HG02763 (cell line): ENCODE measurements around the gene HAUS6.
"Not testable (repeated sequence)": the region's sequence is repeated elsewhere in the genome, so short reads cannot be mapped to it uniquely, and the experiment has no call there.

Experiments
- ATAC-seq: cut with Tn5 transposase; IDR thresholded peaks from one replicate; pipeline ENCODE4 v1.9.1; 2021; ENCODE audit warnings: mild to moderate bottlenecking, moderate library complexity; ENCODE audit not compliant: unreplicated experiment

Gene HAUS6, protein sequence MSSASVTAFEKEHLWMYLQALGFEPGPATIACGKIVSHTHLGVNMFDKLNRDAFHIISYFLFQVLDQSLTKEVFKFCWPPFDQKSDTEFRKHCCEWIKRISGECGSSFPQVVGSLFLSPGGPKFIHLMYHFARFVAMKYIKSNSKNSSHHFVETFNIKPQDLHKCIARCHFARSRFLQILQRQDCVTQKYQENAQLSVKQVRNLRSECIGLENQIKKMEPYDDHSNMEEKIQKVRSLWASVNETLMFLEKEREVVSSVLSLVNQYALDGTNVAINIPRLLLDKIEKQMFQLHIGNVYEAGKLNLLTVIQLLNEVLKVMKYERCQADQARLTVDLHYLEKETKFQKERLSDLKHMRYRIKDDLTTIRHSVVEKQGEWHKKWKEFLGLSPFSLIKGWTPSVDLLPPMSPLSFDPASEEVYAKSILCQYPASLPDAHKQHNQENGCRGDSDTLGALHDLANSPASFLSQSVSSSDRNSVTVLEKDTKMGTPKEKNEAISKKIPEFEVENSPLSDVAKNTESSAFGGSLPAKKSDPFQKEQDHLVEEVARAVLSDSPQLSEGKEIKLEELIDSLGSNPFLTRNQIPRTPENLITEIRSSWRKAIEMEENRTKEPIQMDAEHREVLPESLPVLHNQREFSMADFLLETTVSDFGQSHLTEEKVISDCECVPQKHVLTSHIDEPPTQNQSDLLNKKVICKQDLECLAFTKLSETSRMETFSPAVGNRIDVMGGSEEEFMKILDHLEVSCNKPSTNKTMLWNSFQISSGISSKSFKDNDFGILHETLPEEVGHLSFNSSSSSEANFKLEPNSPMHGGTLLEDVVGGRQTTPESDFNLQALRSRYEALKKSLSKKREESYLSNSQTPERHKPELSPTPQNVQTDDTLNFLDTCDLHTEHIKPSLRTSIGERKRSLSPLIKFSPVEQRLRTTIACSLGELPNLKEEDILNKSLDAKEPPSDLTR

DNA sequence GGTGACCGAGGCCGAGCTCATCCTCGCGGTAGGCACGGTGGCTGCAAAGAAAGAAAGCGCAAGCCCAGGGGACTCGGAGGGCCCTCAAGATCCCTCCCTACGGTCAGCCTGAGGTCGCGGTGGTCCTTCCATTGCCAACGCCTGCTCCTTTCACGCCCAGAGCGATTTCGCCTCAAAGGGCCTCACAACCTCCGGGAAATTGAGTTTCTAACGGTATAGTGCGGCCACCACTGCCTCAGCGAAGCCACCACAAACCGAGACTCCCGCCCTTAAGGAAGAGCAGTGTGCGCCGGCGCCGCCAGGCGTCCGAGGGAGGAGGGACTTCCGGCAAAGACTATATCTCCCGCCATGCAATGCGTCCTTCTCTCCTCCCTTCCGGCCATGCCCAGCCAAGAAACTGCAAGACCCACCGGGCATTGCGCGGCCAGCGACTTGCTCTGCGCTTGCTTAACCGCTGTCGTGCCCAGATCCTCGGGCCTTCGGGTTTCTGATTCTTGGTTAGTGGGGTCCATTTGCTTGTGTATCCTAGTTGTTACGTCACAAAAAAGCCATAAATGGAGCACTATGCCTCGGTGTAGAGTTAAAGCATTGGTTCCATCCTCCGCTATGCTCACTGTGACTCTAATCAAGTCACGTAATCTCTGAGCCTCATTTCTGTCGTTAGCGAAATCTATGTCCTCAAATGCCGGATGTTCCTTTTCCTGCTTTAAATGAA, at the start of gene HAUS6:
TSS of gene HAUS6 (minus strand) at position 274 of the 715 bp plus-strand sequence. CDS start at position 21, 253 bp downstream.
- ATAC-seq = peak; percentile 99

DNA sequence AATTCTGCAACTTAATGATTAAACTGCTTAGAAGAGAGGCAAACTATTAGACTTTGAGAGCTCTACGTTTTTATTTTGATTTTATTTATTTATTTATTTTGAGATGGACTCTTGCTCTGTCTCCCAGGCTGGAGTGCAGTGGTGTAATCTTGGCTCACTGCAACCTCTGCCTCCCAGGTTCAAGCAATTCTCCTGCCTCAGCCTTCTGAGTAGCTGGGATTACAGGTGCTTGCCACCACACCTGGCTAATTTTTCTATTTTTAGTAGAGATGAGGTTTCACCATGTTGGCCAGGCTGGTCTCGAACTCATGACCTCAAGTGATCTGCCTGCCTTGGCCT, 49.4 kb upstream of the HAUS6 start:
- not testable (repeated sequence) for ATAC-seq

DNA sequence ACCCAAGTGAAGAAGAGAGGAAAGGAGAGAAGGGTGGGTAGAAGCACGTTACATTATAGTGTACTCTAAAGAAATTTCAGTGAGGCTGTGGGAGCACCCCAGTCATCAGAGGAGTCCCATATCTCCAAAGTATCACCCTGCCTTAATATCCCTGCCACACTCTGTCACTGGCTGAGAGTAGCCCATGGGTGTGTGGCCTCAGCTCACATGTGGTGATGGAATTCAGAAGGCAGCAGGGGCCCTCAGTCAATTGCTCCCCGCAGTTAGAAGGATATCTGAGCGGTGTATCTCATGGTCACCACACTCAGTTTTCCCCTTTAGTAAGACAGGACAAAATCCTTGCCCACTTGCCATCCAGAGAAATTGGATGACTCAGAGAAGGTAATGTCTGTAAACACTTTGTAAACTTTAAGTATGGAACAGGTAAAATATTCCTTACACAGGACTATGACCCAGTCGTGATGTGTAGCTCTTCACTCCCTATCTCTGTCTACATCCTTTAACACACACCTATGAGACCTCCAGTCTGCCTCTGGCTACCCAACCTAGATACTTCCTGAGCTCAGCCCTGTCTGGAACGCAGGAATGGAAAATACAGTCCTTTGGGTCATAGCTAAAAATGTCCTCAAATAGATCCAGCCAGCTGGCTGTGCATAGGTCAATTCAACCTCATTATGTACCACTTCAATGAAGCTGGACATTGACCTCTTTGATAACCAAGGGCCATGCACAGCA, 48.9 kb upstream of the HAUS6 start:
- no peak for ATAC-seq

DNA sequence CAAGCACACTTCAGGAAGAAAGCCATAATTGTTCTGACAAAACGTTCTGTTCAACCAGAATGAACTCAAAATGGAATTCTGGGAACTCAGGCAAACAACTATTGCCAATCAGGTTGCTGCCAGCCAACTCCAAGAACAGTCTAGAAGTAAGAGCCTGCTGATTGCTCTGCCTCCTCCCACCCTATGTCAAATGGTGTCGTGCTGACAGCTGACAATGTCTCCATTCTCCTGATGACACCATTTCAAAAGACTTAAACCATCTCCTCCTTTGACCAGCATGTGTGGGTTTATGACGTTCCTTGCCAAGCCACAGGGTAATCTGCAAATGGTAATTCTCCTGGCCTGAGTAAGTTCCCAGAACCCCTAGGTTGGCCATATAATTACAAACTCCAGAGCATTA, 46.5 kb upstream of the HAUS6 start:
- no peak for ATAC-seq

DNA sequence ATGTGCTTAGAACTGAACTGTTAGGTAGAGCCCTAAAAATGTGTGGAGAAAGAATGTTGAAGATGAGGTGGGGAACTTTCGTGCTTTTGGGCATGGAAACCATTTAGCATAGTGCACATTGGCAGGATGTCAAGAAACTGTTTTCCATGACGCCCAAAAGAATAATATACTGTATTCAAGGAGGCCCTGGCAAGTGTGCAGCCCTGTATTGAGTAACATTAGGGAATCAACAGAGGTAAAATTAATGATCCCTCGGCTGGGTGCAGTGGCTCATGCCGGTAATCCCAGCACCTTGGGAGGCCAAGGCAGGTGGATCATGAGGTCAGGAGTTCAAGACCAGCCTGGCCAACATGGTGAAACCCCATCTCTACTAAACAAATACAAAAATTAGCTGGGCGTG, 45.5 kb upstream of the HAUS6 start:
- no peak for ATAC-seq

DNA sequence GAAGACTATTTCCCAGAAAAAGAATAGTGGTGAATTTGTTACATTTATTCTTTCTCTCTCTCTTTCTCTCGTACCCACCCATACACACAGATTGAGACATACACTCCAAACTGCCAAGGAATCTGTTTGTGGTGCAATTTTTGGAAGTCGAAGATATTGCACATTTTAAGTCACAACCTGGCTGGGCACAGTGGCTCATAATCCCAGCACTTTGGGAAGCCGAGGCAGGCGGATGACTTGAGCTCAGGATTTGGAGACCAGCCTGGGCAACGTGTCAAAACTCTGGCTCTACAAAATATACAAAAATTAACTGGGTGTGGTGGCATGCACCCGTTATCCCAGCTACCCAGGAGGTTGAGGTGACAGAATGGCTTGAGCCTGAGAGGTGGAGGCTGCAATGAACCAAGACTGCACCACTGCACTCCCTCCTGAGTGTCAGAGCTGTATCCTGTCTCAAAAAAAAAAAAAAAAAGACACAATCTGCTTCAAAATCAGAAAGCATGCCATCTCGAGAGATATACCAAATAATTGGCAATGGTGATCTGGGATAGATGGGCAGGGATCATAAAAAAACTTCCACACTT, 43.8 kb upstream of the HAUS6 start:
- no peak for ATAC-seq

DNA sequence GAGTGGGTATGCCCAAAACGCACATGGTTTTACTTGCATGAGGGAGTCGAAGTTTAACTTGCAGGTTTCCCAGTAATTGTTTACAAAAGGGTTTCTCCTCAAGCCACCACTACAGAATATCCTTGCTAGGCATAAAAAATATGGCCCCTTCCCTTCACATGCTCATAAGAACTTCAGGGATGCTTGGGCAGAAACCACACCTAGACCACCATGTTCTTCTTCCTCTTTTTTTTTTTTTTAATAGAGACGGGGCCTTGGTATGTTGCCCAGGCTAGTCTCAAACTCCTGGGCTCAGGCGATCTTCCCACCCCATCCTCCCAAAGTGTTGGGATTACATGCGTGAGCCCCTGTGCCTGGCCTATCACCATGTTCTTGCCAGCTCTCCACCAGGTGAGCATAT, 43.2 kb upstream of the HAUS6 start:
- no peak for ATAC-seq

DNA sequence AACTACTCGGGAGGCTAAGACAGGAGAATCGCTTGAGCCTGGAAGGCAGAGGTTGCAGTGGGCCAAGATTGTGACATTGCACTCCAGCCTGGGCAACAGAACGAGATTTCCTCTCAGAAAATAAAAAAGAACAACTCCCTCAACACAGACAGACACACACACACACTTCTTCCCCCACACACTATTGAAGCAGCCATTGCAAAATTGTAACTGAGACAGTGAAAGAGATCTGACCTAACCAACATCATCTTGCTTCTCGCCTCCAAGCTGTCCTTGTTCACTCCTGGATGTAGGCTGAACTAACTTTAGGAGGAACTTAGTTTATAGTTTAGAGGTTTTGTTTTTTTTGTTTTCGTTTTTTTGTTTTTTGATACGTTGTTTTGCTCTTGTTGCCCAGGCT, 37.6 kb upstream of the HAUS6 start:
- no peak for ATAC-seq

DNA sequence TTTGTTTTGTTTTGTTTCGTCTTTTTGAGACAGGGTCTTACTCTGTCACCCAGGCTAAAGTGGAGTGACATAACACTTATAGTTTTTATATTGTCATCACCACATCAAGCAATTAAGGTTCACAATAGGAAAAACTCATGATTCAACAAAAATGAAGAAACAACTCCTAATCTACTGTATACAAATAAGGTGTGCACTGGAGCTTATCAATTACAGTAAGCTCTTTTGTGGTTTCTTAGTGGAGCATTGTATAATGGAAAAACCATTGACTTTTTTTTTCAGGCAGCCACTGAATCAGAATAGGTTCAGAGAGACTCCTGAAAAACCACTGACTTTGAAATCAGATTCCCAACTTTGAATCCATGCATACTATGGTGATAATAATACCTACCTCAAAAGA, 35.4 kb upstream of the HAUS6 start:
- ATAC-seq = no peak

DNA sequence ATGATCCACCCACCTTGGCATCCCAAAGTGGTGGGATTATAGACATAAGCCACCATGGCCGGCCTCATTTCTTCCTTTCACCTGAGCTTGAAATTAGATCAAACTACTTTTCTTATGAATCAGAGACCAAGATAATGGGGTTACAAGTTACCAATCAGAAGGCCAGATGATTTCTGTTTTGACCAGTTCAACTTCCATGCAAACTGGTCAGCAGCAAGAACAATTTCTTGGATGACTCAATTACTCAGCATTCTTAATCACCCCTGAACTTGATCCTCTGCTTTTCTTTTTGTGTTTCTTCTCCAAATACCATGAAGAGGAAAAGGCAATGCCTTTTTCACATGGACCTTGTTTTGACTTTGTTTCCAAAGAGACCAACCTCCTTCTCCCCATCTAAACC, 34.6 kb upstream of the HAUS6 start:
- ATAC-seq = no peak

DNA sequence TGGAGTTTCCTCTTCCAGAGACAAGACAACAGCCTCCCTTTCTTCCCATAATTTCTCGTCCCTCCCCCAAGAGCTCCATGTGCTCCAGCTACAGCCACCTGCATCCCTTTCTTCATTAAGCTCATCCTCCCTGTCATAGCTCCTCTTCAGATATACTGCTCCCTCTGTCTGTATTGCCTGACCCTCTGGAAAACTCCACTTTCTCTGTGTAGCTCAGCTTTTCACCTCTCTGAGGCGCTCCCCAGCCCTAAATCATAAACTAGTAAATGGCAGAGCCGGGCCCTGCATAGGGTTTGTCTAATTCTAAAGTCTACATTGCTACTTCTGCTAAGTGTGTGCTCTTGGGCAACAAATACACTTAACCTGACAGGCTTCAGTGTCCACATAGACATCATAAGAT, 33.4 kb upstream of the HAUS6 start:
- ATAC-seq = no peak

DNA sequence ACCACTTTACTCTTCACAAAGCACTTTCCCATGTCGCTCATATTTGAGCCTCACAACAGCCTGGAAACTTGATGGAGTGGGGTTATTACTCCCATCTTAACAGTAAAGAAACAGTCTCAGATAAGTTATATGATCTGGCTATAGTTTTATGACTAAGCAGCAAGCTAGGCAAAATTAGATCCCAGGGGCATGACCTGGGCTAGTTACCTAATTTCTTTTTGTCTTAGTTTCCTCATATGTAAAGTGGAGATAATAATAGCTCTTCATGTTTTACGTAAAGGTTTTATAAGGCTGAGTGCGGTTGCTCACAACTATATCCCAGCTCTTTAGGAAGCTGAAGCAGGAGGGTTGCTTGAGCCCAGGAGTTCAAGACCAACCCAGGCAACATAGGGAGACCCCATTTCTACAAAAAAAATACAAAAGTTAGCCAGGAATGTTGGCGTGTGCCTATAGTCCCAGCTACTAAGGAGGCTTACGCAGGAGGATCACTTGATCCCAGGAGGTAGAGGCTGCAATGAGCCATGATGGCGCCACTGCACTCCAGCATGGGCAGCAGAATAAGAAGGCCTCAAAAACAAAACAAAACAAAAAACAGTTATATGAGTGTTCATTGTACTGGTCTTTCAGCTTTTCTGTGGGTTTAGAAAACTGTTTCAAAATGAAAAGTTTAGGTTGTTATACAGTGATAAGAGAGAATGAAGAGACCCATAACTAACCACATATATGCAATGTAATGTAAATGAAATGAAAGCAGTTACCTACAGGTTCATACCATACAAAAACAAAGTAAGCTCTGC, 31.0 kb upstream of the HAUS6 start:
- no peak for ATAC-seq

DNA sequence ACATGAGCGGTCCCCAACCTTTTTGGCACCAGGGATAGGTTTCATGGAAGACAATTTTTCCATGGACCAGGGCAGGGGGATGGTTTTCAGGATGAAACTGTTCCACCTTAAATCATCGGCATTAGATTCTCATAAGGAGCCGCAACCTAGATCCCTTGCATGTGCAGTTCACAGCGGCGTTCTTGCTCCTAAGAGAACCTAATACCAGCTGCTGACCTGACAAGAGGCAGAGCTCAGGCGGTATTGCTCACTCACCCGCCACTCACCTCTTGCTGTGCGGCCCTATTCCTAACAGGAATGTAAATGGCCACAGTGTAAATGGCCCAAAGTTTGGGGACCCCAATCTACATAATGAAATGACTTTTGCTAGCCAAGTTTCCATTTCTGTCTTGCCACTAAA, 27.7 kb upstream of the HAUS6 start:
- no peak for ATAC-seq

DNA sequence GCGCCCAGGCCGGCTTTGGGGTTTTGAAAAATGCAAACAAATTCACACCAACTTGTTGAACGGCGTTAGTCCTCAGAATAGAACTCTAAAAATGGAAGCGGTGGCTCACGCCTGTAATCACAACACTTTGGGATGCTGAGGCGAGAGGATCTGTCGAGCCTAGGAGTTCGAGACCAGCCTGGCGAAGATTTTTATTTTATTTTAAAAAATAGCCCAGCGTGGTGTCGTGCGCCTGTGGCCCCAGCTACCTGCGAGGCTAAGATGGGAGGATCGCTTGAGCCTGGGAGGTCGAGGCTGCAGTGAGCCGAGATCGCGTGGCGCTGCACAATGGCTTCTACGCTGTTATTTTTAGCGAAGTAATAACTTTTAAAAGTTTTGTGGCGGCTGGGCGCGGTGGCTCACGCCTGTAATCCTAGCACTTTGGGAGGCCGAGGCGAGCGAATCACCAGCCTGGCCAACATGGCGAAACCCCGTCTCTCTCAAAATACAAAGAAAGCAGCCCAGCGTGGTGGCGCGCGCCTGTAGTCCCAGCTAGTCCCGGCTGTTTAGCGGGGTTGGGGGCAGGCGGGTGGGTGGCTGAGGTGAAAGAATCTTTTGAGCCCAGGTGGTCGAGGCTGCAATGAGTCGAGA, 25.3 kb upstream of the HAUS6 start:
- peak; percentile 14 for ATAC-seq

DNA sequence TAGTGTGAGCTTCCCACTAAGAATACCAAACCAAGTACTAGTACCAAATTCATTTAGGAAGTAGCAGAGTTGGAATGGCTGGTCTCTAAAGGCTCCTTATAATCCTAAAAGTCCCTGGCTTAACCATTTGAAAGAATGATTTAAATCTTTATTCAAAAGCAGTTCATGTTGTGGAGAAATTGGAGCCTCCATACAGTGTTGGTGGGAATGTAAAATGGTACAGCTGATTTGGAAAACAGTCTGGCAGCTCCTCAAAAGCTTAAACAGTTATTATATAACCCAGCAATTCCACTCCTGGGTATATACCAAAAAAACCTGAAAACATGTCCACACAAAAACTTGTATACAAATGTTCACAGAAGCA, 21.7 kb upstream of the HAUS6 start:
- ATAC-seq = no peak

DNA sequence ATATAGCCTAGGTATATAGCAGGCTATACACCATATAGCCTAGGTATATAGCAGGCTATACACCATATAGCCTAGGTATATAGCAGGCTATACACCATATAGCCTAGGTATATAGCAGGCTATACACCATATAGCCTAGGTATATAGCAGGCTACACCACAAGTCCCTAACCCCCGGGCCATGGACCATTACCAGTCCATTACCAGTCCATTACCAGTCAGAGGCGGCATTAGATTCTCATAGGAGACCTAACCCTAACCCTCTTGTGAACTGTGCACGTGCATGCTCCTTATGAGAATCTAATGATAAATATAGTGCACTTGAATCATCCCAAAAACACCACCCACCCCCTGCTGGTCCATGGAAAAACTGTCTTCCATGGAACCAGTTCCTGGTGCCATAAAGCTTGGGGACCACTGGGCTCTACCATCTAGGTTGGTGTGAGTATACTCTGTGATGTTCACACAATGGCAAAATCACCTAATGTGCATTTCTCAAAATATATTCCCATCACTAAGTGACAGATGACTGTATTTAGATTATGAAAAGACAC, 19.9 kb upstream of the HAUS6 start:
- no peak for ATAC-seq

DNA sequence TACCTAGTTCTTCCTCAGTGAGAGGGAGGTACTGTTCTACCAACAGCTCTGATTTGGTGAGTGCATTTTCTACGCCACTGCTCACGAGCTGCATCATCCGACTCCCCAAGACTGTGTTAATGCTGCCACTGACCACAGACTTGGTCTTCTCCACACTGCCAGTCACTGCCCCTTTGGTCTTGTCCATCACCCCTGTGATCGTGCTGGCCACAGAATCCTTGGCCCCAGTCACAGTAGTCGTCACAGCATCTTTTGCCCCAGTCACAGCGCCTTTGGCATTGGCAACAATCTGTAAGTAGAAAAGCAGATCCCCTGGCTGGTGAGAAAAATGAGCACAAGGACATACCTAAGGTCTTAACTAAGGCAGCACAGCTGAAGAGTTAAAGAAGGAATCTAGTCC, 18.2 kb upstream of the HAUS6 start:
- ATAC-seq = no peak

DNA sequence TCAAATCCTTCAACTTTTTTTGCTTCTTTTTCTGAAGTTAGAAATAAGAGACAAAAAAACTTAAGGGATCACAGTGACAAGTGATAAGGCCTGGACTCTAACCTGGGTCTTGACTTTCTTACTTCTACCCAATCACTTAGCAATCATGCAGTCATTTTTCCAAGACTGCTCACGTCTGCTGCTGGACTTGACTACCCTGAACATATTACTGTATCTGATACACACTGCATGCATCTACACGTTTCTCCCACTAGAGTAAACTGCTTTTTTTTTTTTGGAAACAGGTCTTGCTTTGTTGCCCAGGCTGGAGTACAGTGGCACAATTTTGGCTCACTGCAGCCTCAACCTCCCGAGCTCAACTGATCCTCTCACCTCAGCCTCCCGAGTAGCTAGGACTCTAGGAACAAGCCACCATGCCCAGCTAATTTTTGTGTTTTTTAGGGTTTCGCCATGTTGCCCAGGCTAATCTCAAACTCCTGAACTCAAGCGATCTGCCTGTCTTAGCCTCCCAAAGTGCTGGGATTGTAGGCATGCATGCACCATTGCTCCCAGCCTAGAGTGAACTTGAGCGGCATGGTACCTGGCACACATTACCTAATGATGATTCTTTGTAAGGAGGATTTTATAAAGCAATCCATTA, 17.2 kb upstream of the HAUS6 start:
- ATAC-seq = no peak
